Measurements from ENCODE around the gene MINAR2.

DNA sequence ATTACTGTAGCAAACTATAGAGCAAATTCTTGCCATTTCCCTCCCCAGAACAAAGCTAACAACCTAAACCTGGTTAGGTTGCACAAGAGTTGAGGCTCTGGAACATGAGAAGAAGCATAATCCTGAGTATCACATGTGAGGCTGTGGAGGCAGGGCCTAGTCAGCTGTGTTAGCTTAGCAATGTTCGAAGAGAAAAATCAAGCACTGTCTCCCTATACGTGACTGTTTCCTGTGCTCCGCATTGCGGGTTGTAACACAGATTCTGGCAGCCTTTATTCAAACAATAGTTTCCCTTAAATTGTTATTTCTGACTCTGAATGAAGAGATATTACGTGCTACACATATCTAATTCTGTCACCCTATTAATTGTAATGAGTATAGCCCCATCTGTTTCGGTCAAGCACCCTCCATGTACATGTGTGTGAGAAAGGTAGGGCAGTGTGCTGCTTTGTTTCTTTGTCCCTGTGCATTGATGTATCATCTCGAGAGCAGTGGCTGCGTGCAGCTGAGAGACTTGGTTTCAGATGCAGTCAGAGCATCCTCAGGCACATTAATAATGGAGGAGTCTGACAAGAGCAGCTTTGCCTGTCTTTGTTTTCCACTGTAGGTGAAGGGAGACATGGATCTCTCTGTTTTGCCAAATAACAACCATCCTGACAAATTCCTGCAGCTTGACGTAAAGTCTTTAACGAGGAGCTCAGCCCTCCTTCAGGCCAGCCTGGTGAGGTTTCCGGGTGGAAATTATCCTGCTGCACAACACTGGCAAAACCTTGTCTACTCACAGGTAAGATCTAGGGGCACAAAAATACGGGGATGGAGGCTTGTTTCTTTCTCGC is at the start of gene MINAR2:
- TF ChIP-seq POLR2A (IDR thresholded peaks at IDR 0.05; ENCODE audit: low read depth, low read length) (no peak), TAF1 (IDR thresholded peaks at IDR 0.05; ENCODE audit: low read depth, low read length) (no peak), POLR2AphosphoS5 (IDR thresholded peaks at IDR 0.05; ENCODE audit: low read depth, low read length) (no peak), PAX5 (IDR thresholded peaks at IDR 0.05; ENCODE audit: insufficient read depth, low read length, severe bottlenecking) (no peak), POU2F2 (IDR thresholded peaks at IDR 0.05; ENCODE audit: low read depth, low read length) (no peak), SPI1 (IDR thresholded peaks at IDR 0.05; ENCODE audit: low read depth, low read length) (no peak)

All from GM12891 (cell line).